Measurements from ENCODE around the gene CRISP1.
"Not testable (repeated sequence)": the region's sequence is repeated elsewhere in the genome, so short reads cannot be mapped to it uniquely, and the experiment has no call there.

Gene CRISP1

GRCh38 chr6:49839162-49839561 lies 27.2 kb downstream of the CRISP1 start:
- no peak for DNase-seq

GRCh38 chr6:49835140-49835539 lies 31.2 kb downstream of the CRISP1 start:
- no peak for DNase-seq

GRCh38 chr6:49833386-49833785 lies 32.9 kb downstream of the CRISP1 start:
- no peak for DNase-seq

- DNase-seq = no peak
These were observed 39.5 kb downstream of the CRISP1 start for GRCh38 chr6:49826743-49827406.

GRCh38 chr6:49815166-49815565 lies 51.2 kb downstream of the CRISP1 start:
- DNase-seq = no peak

- no peak for DNase-seq
These were observed 53.1 kb downstream of the CRISP1 start for GRCh38 chr6:49813248-49813647.

GRCh38 chr6:49806145-49806544 lies 60.2 kb downstream of the CRISP1 start:
- DNase-seq = no peak

GRCh38 chr6:49805246-49805645 lies 61.1 kb downstream of the CRISP1 start:
- DNase-seq = no peak

- DNase-seq = no peak
These were observed 64.8 kb downstream of the CRISP1 start for GRCh38 chr6:49801525-49801924.

- DNase-seq = no peak
These were observed 67.2 kb downstream of the CRISP1 start for GRCh38 chr6:49799090-49799489.

GRCh38 chr6:49796842-49797455 lies 69.4 kb downstream of the CRISP1 start:
- DNase-seq = not testable (repeated sequence)

GRCh38 chr6:49790341-49790740 lies 76.0 kb downstream of the CRISP1 start:
- DNase-seq = no peak

- DNase-seq = no peak
These were observed 79.2 kb downstream of the CRISP1 start, which contains the start of gene PGK2 for GRCh38 chr6:49787176-49787575. PGK2 (minus strand) TSS chr6:49787285; CDS start chr6:49787187, 98 bp downstream.

- no peak for DNase-seq
These were observed 82.1 kb downstream of the CRISP1 start for GRCh38 chr6:49784272-49784671.
